ENCODE measurements around the gene TRERF1.

GRCh38 chr6:42424906-42425474 is 26.7 kb downstream of the TRERF1 start:
- no peak for TF ChIP-seq CTCF (IDR thresholded peaks at IDR 0.05)
- no peak for TF ChIP-seq POLR2A (IDR thresholded peaks at IDR 0.05)
